ENCODE data around the gene WWOX.

GRCh38 chr16:79188115-79188738, 1088.8 kb downstream of the WWOX start:
- TF ChIP-seq EZH2 (IDR thresholded peaks at IDR 0.05) (no peak), POLR2AphosphoS5 (IDR thresholded peaks at IDR 0.05; ENCODE audit: borderline replicate concordance, low read depth, low read length) (no peak)

Measured in SK-N-MC (cell line).